H1 (cell line): Measurements from ENCODE around the gene KREMEN1. TPM values are rescaled to one million over a fixed set of nuclear protein-coding genes. Genes with fewer than 3 reads are reported as not detected.

Source experiments
- GABPA ChIP-seq: IDR thresholded peaks from 2 replicates; pipeline ENCODE4 v1.6.1; 2011; ENCODE audit warnings: mild to moderate bottlenecking, low read length, moderate library complexity, borderline replicate concordance; ENCODE audit not compliant: insufficient read depth
- KDM4A ChIP-seq: IDR thresholded peaks from one replicate; pipeline ENCODE4 v1.7.1; 2012; ENCODE audit warnings: low read depth, mild to moderate bottlenecking, moderate library complexity, low read length, inconsistent platforms; ENCODE audit not compliant: severe bottlenecking
- RAD21 ChIP-seq, 2 experiments: IDR thresholded peaks in 1 of 2; conservative IDR thresholded peaks in 1 of 2; 2 replicates each; pipeline ENCODE4 v1.6.1; 2011; ENCODE audit warnings: low read depth in 2 of 2, low read length in 2 of 2, improper control_type of control experiment in 1 of 2, inconsistent platforms in 1 of 2, mild to moderate bottlenecking in 1 of 2, moderate library complexity in 1 of 2
- SUZ12 ChIP-seq: fragments of 200-600 bp; sonication (generic); IDR thresholded peaks from 2 replicates; pipeline ENCODE4 v1.6.1; 2012; ENCODE audit warnings: mild to moderate bottlenecking, inconsistent platforms, low read length, moderate library complexity, mixed read lengths
- TBP ChIP-seq: IDR thresholded peaks from 2 replicates; pipeline ENCODE4 v1.6.1; 2011; ENCODE audit warnings: low read depth, low read length, improper control_type of control experiment
- TCF12 ChIP-seq: IDR thresholded peaks from 2 replicates; pipeline ENCODE4 v1.6.1; 2011; ENCODE audit warnings: low read depth, mild to moderate bottlenecking, low read length
- ZNF274 ChIP-seq: IDR thresholded peaks from 2 replicates; pipeline ENCODE4 v1.7.0; 2012; ENCODE audit warnings: low read length, borderline replicate concordance; ENCODE audit errors: extremely low read depth
- polyA plus RNA-seq, 7 experiments: library from polyadenylated mRNA; depleted of rRNA in 3 of 7; stranded (reverse) in 5 of 7; unstranded in 2 of 7; fragments of >200 nt in 5 of 7; fragments of 200-250 nt in 2 of 7; gene quantifications; 1 replicate in 5 of 7; 2 replicates in 1 of 7; 4 replicates in 1 of 7; pipeline versions ENCODE4 v1.2.1 to v1.2.3, GENCODE V29; 2011 to 2013; ENCODE audit warnings: missing spikeins in 2 of 7, mixed read lengths in 2 of 7
- total RNA-seq: library from RNA; stranded (reverse); fragmentation: NEBNext Ultra II Directional; extraction: Animal tissue kit (Norgen Biotek cat#: 25700); gene quantifications from 2 replicates; pipeline ENCODE4 v1.2.1, GENCODE V29; 2021

KREMEN1 gene
- total and polyA plus RNA-seq, 2 of the 8 experiments (the other 6 are each of a cell fraction or from before 2014, with no cell fraction given): 2.1 to 3.2 TPM

DNA sequence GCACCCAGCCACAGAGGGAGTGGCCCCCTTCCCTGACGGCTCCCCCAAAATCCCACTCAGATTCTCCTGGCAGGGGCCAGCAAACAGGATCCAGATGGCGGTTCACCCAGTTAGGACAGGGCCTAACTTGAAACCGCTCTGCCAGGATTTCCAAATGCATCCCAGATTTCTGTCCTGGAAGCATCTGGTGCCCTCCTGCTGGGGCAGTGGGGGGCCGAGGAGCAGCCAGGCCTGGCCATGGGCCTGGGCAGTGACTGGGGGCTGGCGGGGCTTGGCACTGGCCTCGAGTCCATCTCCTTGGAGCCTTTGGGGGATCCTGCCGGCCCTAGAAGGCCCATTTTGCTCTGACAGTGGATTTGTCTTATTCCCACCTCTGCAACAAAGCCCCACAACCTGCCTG lies 115.0 kb downstream of the KREMEN1 start (continued):
- TF ChIP-seq ZNF274: no peak
- TF ChIP-seq SUZ12: no peak
- no peak for TF ChIP-seq GABPA
- no peak for TF ChIP-seq KDM4A
- no peak for TF ChIP-seq TBP
- no peak for TF ChIP-seq TCF12
- no peak for TF ChIP-seq RAD21 (IDR thresholded peaks at IDR 0.05 in 1 of 2, conservative IDR thresholded peaks at IDR 0.05 in 1 of 2; ENCODE audit: low read depth in 2 of 2, low read length in 2 of 2)
